GM23338 (cell line): Measurements from ENCODE around the gene RBM42. TPM values are rescaled to one million over a fixed set of nuclear protein-coding genes. Genes with fewer than 3 reads are reported as not detected.

Experiments
- ATAC-seq: fragments of 200-7000 bp; cut with Tn5 transposase; 3 replicates; pipeline ENCODE4 v1.9.1; 2020
- DNase-seq: peaks from one replicate; pipeline ENCODE4 v3.0.0-alpha.2; 2015; ENCODE audit warnings: low spot score
- H2AFZ ChIP-seq: fragments of 200-600 bp; sonication (generic); 2 replicates; pipeline ENCODE4 v1.8.0; 2016; ENCODE audit warnings: antibody characterized with exemption, mild to moderate bottlenecking, moderate library complexity
- H3F3A ChIP-seq: fragments of 200-600 bp; sonication (generic); replicated peaks from 2 replicates; pipeline ENCODE4 v1.8.0; 2017; ENCODE audit warnings: antibody characterized with exemption, mixed run types, low read depth
- H3K27ac ChIP-seq: fragments of 200-600 bp; sonication (generic); 2 replicates; pipeline ENCODE4 v1.6.1; 2016; ENCODE audit warnings: low read depth
- H3K27me3 ChIP-seq: fragments of 200-600 bp; sonication (generic); 2 replicates; pipeline ENCODE4 v1.8.0; 2016; ENCODE audit warnings: mild to moderate bottlenecking, mixed run types, moderate library complexity; ENCODE audit not compliant: insufficient read depth
- H3K36me3 ChIP-seq: fragments of 200-600 bp; sonication (generic); 2 replicates; pipeline ENCODE4 v1.8.0; 2016; ENCODE audit warnings: mild to moderate bottlenecking; ENCODE audit not compliant: insufficient read depth
- H3K4me1 ChIP-seq: fragments of 200-600 bp; sonication (generic); 2 replicates; pipeline ENCODE4 v1.8.0; 2016; ENCODE audit warnings: mild to moderate bottlenecking, moderate library complexity; ENCODE audit not compliant: insufficient read depth
- H3K4me2 ChIP-seq: fragments of 200-600 bp; sonication (generic); 2 replicates; pipeline ENCODE4 v1.7.1; 2017; ENCODE audit warnings: mixed run types
- H3K4me3 ChIP-seq: fragments of 200-600 bp; sonication (generic); 2 replicates; pipeline ENCODE4 v1.6.1; 2016; ENCODE audit warnings: mixed run types
- H3K79me2 ChIP-seq: fragments of 200-600 bp; sonication (generic); replicated peaks from 2 replicates; pipeline ENCODE4 v1.8.0; 2017; ENCODE audit warnings: mild to moderate bottlenecking; ENCODE audit not compliant: insufficient read depth
- H3K9me2 ChIP-seq: fragments of 200-600 bp; sonication (generic); 2 replicates; pipeline ENCODE4 v1.8.0; 2017; ENCODE audit not compliant: insufficient read depth
- H4K20me1 ChIP-seq: fragments of 200-600 bp; sonication (generic); replicated peaks from 2 replicates; pipeline ENCODE4 v1.8.0; 2017; ENCODE audit warnings: mild to moderate bottlenecking; ENCODE audit not compliant: insufficient read depth
- H3K27ac Mint-ChIP-seq: 2 replicates; pipeline ENCODE4 v1.8.0; 2020; ENCODE audit warnings: inconsistent platforms, mild to moderate bottlenecking, moderate library complexity, mixed read lengths
- H3K27me3 Mint-ChIP-seq: 3 replicates; pipeline ENCODE4 v1.8.0; 2022; ENCODE audit warnings: low read depth, mild to moderate bottlenecking, moderate library complexity, mixed read lengths, inconsistent platforms; ENCODE audit not compliant: insufficient read depth, poor library complexity
- H3K36me3 Mint-ChIP-seq: 3 replicates; pipeline ENCODE4 v1.8.0; 2021; ENCODE audit warnings: low read depth, mild to moderate bottlenecking, inconsistent platforms, moderate library complexity, mixed read lengths
- H3K4me1 Mint-ChIP-seq: 3 replicates; pipeline ENCODE4 v1.8.0; 2020; ENCODE audit warnings: mild to moderate bottlenecking, inconsistent platforms, mixed read lengths
- H3K4me3 Mint-ChIP-seq: 3 replicates; pipeline ENCODE4 v1.8.0; 2021; ENCODE audit warnings: moderate library complexity, mild to moderate bottlenecking, inconsistent platforms, mixed read lengths
- H3K9me3 Mint-ChIP-seq: 3 replicates; pipeline ENCODE4 v1.8.0; 2020; ENCODE audit warnings: moderate library complexity, mild to moderate bottlenecking, inconsistent platforms, mixed read lengths
- CREB1 ChIP-seq: fragments of 250-450 bp; sonication (Bioruptor Pico); IDR thresholded peaks from 2 replicates; pipeline ENCODE4 v1.5.0; 2020; ENCODE audit warnings: low read depth, mild to moderate bottlenecking, moderate library complexity
- CTCF ChIP-seq, 2 experiments: fragments of 200-600 bp in 1 of 2; sonication (generic) in 1 of 2; conservative IDR thresholded peaks; 2 replicates each; pipeline versions ENCODE4 v1.5.1 to v1.6.1; 2016 to 2017; ENCODE audit warnings: antibody characterized with exemption in 2 of 2, low read depth in 2 of 2, mild to moderate bottlenecking in 2 of 2, moderate library complexity in 1 of 2
- ETS1 ChIP-seq: IDR thresholded peaks from 2 replicates; pipeline ENCODE4 v1.6.1; 2016; ENCODE audit warnings: antibody characterized with exemption
- EZH2 ChIP-seq: fragments of 200-600 bp; sonication (generic); IDR thresholded peaks from one replicate; pipeline ENCODE4 v1.8.0; 2017; ENCODE audit warnings: antibody characterized with exemption, mild to moderate bottlenecking, low read depth; ENCODE audit not compliant: unreplicated experiment
- EZH2phosphoT487 ChIP-seq: fragments of 200-600 bp; sonication (generic); IDR thresholded peaks from one replicate; pipeline ENCODE4 v1.8.1; 2018; ENCODE audit warnings: antibody characterized with exemption; ENCODE audit not compliant: unreplicated experiment
- JUNB ChIP-seq: IDR thresholded peaks from one replicate; pipeline ENCODE4 v1.6.1; 2016; ENCODE audit warnings: antibody characterized with exemption; ENCODE audit not compliant: unreplicated experiment
- NANOG ChIP-seq: IDR thresholded peaks from 2 replicates; pipeline ENCODE4 v1.6.1; 2016; ENCODE audit warnings: antibody characterized with exemption, borderline replicate concordance
- POLR2AphosphoS5 ChIP-seq: IDR thresholded peaks from 2 replicates; pipeline ENCODE4 v1.6.1; 2016; ENCODE audit warnings: antibody characterized with exemption, low read depth
- REST ChIP-seq: IDR thresholded peaks from one replicate; pipeline ENCODE4 v1.6.1; 2018; ENCODE audit warnings: antibody characterized with exemption; ENCODE audit not compliant: unreplicated experiment
- STAT1 ChIP-seq: IDR thresholded peaks from one replicate; pipeline ENCODE4 v1.6.1; 2016; ENCODE audit warnings: antibody characterized with exemption; ENCODE audit not compliant: unreplicated experiment
- ZNF114 ChIP-seq: fragments of 250-450 bp; sonication (Bioruptor Pico); IDR thresholded peaks from 2 replicates; pipeline ENCODE4 v1.5.0; 2020; ENCODE audit warnings: mild to moderate bottlenecking, moderate library complexity
- ZNF331 ChIP-seq: fragments of 250-450 bp; sonication (Bioruptor Pico); IDR thresholded peaks from 2 replicates; pipeline ENCODE4 v1.5.0; 2020; ENCODE audit warnings: low read depth, mild to moderate bottlenecking, moderate library complexity
- ZNF462 ChIP-seq: fragments of 250-450 bp; sonication (Bioruptor Pico); IDR thresholded peaks from 2 replicates; pipeline ENCODE4 v1.5.0; 2020; ENCODE audit warnings: mild to moderate bottlenecking, moderate library complexity
- polyA plus RNA-seq: library from polyadenylated mRNA; unstranded; fragments of >200 nt; fragmentation: Nextera tagmentation; extraction: Ambion mirVana; gene quantifications from 2 replicates; pipeline ENCODE4 v1.2.1, GENCODE V29; 2016
- total RNA-seq: library from RNA; depleted of rRNA; stranded (reverse); fragments of >200 nt; shearing (Covaris generic); gene quantifications from 2 replicates; pipeline ENCODE4 v1.2.3, GENCODE V29; 2014

Gene RBM42
- total and polyA plus RNA-seq, 2 experiments from 2014 or later = 74.7 to 82.9 TPM

GRCh38 chr19:35648017-35648961 lies 19.5 kb downstream of the RBM42 start, which contains the start of gene COX6B1:
COX6B1 (plus strand) TSS chr19:35648323; CDS start chr19:35651244, 2,921 bp downstream.
- 0 out of 2 replicates have a peak, but pooled peaks cover 4% of the 10 kb centered on the region for H3K36me3 ChIP-seq
- TF ChIP-seq ZNF331 (CRISPR knock-in tag) = no peak
- TF ChIP-seq ZNF462 (CRISPR knock-in tag) = no peak
- no peak for TF ChIP-seq ZNF114 (CRISPR knock-in tag)
- peak; percentile 93 for TF ChIP-seq POLR2AphosphoS5
- TF ChIP-seq NANOG = no peak
- TF ChIP-seq CTCF (conservative IDR thresholded peaks at IDR 0.05; ENCODE audit: low read depth in 2 of 2) = no peak
- peak; percentile 49; the same call in 1 of the 2 replicates for TF ChIP-seq ETS1
- TF ChIP-seq JUNB = no peak
- TF ChIP-seq CREB1 (CRISPR knock-in tag) = peak; percentile 30; the same call in 1 of the 2 replicates
- TF ChIP-seq EZH2phosphoT487 = no peak
- TF ChIP-seq REST = no peak
- TF ChIP-seq EZH2 = no peak
- TF ChIP-seq STAT1 = no peak
- peak within 1 kb of the TSS; percentile 90 for H3K4me3 ChIP-seq
- H3K79me2 ChIP-seq = peaks cover 21% of the 10 kb centered on the region
- 0 out of 2 replicates have a peak, but pooled peaks cover 7% of the 10 kb centered on the region for H3F3A ChIP-seq
- H3K9me2 ChIP-seq = no peaks in the 10 kb centered on the region
- H3K27me3 ChIP-seq = peaks cover 15% of the 10 kb centered on the region; the same call in 1 of the 2 replicates
- H3K27ac ChIP-seq = no peak within 1 kb of the TSS
- DNase-seq (peak; percentile 99), ATAC-seq (peak; percentile 47)
- peaks cover 12% of the 10 kb centered on the region for H3K4me1 Mint-ChIP-seq
- peaks cover 3% of the 10 kb centered on the region for H4K20me1 ChIP-seq
- peak within 1 kb of the TSS; percentile 97 for H3K4me2 ChIP-seq
- H3K4me1 ChIP-seq = peaks cover 11% of the 10 kb centered on the region
- peak within 1 kb of the TSS; percentile 28; the same call in 1 of the 2 replicates for H2AFZ ChIP-seq
- H3K27ac Mint-ChIP-seq = peak within 1 kb of the TSS; percentile 86
- H3K9me3 Mint-ChIP-seq = no peaks in the 10 kb centered on the region
- peaks cover 19% of the 10 kb centered on the region for H3K36me3 Mint-ChIP-seq
- peaks cover 27% of the 10 kb centered on the region for H3K27me3 Mint-ChIP-seq
- peak within 1 kb of the TSS; percentile 98 for H3K4me3 Mint-ChIP-seq
